A204.1 (cell line): ENCODE results near the gene MGME1.
"Not testable (repeated sequence)": the region's sequence is repeated elsewhere in the genome, so short reads cannot be mapped to it uniquely, and the experiment has no call there.

Source experiments
- FAIRE-seq: peaks from 2 replicates; lab custom pipeline; 2012; peaks lifted over from hg19 to GRCh38; lab: Jason Lieb, UNC

MGME1 gene

DNA sequence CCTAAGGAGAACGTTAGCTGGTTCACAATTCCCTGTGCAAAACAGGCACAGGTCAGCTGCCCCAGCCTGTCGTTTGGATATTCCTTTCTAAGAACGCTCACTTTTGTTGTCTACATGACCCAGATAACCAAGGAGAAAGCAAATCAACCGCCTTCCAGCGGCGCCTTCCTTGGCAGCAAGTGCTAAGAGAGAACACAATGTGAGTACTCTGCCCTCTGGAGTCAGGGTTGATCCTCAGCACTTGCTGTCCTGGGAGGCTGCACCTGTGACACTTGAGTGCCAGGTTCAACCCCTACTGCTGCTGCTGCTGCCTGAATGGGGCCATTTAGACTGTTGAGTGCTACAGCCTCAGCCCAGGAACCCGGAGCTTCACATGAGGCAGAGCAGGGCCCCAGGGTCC lies 52.1 kb downstream of the MGME1 start:
- FAIRE-seq, result no peak

- FAIRE-seq, result no peak
Observed at GRCh38 chr20:18024606-18025127, 55.8 kb downstream of the MGME1 start.

DNA sequence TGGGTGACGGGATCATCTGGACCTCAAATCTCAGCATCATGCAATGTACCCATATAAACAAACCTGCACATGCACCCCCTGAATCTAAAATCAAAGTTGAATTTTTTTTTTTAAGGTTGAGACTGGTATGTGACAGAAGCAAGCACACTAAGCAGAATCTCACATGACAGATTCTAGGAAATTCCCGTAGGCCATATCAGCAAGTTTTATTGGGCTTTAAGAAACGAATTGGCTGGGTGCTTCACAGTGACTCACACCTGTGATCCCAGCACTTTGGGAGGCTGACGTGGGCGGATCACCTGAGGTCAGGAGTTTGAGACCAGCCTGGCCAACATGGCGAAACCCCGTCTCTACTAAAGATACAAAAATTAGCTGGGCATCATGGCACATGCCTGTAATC lies 58.2 kb downstream of the MGME1 start:
- FAIRE-seq, result not testable (repeated sequence)

- no peak for FAIRE-seq
Observed at GRCh38 chr20:18030020-18030419, 61.2 kb downstream of the MGME1 start.

DNA sequence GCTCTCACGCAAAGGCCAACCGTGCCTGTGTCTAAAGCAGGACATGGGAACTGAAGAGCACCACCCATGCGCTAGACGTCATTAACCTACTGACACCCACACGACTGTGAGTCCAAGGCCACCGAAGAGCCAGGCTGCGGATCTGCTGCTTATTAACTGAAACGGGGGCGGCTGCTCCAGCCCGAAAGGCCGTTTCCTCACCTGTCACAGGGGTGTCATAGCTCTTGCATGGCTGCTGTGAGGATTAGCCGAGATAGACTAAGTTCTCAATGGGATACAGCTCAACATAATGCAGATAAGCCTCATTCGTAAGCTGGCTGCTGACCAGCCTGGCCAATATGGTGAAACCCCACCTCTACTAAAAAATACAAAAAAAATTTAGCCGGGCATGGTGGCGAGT lies 62.2 kb downstream of the MGME1 start:
- no peak for FAIRE-seq

DNA sequence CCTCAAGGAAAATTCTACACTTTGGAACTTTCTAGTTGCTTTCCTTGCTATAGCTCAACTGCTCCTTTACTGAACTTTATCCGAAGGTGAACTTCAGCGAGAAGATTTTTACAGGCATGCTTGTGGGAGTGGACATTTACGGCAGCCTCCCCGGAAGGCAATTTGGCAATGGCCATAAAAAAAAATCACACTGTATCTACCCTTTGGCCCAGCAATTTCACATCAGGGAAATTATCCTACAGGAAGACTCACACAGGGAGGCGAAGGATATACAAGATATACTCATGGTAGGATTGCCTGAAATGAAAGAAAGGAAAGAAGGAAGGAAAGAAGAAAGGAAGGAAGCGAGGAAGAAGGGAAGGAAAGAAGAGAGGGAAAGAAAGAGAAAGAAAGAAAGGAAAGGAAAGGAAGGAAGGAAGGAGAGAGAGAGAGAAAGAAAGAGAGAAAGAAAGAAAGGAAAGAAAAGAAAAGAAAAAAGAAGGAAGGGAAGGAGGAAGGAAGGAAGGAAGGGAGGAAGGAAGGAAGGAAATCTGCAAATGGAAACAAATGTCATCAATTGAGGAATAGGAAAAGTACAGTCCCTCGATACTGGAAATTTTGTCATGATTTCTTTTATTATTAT lies 63.2 kb downstream of the MGME1 start:
- no peak for FAIRE-seq

DNA sequence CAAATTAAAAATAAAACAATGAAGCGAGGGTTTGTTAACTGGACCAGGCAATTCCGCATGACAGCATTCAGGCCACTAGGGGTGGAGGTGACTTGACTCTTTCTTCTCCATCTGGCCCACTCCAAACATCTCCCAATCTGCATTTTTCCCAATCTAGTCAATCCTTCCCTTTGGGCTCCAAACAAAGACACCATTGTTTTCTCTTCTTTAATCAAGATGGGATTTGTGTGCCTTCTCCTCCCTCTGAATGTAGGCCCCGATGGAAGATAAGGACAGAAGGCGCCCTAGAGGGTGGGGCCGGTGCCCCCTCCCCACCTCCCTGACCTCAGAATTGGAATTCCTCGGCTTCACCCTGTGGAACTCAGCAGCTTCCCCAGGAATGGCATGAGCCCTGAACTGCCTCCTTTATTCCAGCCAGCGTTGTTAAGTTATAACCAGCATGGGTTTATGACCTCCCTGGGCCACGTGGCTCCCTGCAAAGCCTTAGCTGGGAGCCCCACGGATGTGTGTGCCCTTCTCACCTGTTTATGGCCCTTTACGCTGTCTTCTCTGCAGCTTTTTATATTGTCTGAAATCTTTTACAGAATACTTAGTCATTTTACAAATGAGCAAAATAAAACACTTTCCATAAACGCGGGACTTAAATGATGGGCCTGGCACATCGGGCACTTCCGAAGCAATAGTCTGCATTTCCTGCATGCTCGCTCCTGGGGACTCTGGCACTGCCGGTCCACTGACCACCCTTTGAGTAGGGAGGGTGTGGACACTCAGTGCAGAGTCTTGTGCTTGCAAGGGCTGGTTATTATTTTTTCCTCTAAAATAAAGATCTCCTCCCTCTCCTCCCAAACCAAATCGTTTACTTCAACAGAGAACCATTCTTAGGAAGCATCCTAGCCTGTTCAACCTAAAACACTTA lies 64.4 kb downstream of the MGME1 start:
- FAIRE-seq, result no peak

DNA sequence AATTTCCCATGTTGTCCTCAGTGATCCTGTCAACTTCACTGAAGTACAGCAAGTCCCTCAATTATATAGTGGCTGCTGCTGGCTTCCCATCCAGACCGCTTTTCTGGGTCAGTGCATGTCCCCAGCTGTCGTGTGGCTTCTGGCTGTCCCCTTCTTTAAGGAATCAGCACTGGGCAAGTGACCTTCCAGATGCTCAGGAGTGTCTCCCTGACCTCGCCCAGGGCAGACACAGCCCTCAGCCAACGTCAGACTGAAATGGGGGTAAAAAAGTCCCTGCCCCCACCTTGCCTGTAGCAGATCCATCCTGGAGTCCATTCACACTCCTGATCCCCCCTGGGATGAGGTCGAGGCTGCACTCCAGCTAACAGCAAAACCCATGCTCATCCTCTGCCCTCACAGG lies 65.2 kb downstream of the MGME1 start:
- no peak for FAIRE-seq

GRCh38 chr20:18039063-18039462 lies 70.2 kb downstream of the MGME1 start:
- FAIRE-seq, result no peak
